HCT116 (cell line): ENCODE data around the gene SMARCE1.

Source experiments
- CTCF ChIP-seq, 3 experiments: fragments of 200-600 bp in 1 of 3; sonication (generic) in 1 of 3; IDR thresholded peaks in 2 of 3; conservative IDR thresholded peaks in 1 of 3; 2 replicates each; pipeline ENCODE4 v1.5.1; 2012 to 2017; ENCODE audit warnings: low read depth in 2 of 3, low read length in 2 of 3, antibody characterized with exemption in 1 of 3, borderline replicate concordance in 1 of 3, control low read depth in 1 of 3, mild to moderate bottlenecking in 1 of 3, mixed read lengths in 1 of 3, mixed run types in 1 of 3, moderate library complexity in 1 of 3; ENCODE audit not compliant: insufficient read depth in 1 of 3
- MAX ChIP-seq: IDR thresholded peaks from 2 replicates; pipeline ENCODE4 v1.6.1; 2012
- ZBTB33 ChIP-seq: IDR thresholded peaks from 2 replicates; pipeline ENCODE4 v1.6.1; 2011; ENCODE audit warnings: mild to moderate bottlenecking, low read length, moderate library complexity; ENCODE audit not compliant: insufficient replicate concordance; ENCODE audit errors: extremely low read depth

- TF ChIP-seq CTCF (IDR thresholded peaks at IDR 0.05 in 2 of 3, conservative IDR thresholded peaks at IDR 0.05 in 1 of 3; ENCODE audit: borderline replicate concordance in 1 of 3, insufficient read depth in 1 of 3, low read depth in 2 of 3, low read length in 2 of 3) (no peak), ZBTB33 (no peak), MAX (no peak)
Measured at GRCh38 chr17:40599468-40599763, 48.2 kb downstream of the SMARCE1 start.
